GM19395 (cell line): ENCODE measurements around the gene TNFRSF19.
"Not testable (repeated sequence)": the region's sequence is repeated elsewhere in the genome, so short reads cannot be mapped to it uniquely, and the experiment has no call there.

ENCODE experiments used
- ATAC-seq: cut with Tn5 transposase; IDR thresholded peaks from one replicate; pipeline ENCODE4 v1.9.1; 2021; ENCODE audit warnings: mild to moderate bottlenecking, moderate library complexity; ENCODE audit not compliant: unreplicated experiment

The TNFRSF19 gene

DNA sequence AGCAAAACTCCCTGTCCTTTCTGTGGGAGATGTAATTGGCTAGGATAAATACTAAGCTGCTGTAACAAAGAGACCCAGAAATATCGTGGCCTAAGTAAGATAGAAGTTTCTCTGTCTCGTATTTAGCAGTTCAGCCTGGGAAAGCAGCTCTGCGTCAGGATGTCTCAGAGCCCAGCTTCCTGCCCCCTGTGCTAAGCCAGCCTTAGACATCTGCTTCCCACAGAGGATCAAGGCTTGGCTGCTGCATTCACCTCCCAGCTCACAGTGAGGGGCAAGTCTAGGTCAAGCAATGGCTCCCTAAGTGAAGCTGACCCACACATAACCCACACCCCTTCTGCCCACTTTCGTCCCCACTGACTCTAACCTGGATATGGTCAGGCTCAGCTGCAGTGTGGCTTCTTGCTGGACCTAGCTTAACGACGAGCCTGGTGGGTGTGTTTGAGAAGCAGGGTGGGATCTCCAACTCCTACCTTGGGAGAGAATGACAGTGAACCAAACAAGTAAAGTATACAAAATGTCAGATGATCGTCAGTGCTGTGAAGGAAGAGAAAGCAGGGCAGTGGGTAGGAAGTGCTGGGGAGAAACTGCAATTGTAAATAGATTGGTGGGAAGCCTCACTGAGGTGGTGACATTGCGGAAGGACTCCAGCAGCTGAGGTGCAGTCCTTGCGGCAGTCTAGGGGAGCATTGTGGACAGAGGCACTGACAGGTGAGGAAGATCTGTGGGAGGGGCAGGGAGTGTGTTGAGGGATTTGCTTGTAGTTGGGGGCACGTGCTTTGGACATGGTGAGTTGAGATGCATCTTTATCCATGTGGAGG is 82.9 kb downstream of the TNFRSF19 start:
- no peak for ATAC-seq

DNA sequence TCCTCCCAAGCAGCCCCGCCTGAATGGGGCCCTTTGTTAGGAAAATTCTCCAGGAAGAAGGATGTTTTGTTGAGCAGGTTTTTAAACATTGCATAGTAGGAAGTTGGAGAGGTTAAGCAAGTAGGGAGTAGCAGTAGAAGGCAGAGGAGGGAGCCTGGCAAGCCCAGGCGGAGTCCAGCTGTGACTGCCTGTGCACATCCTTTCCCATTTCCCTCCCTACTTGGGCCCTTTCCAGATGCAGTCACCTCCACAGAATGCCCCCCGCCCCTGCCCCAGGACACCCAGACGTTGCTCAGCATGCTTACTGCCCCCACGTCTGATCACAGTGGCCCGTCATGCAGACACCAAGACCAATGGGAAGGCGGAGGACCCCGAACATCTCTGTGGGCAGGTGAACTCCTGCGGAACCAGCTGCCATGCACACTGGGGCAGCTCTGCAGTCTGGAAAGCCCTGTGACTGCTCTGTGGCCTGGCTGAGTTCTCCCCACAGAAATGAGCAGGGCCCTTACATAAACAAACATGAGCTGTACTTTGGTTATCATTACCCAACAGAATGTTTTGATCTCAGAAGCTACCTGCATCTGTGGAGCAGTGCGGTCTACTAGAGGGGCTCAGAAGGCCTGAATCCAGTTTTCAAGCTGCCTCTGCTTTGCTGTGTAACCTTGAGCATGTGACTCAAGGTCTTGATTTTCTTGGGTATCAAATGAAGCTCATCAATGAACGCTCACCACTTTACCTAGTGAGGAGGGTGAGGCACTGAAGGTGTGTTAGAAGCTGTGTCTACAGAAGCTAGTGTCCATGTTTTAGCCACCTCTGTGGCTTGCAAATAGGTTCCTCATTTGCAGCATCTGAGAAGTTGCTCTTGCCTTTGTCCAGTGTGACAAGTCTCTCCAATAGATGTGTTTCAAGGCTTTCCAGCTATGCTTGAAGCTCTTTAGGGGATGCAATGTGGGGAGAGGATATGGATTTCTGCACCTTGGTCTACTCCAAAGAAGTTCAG is 84.2 kb downstream of the TNFRSF19 start:
- no peak for ATAC-seq

DNA sequence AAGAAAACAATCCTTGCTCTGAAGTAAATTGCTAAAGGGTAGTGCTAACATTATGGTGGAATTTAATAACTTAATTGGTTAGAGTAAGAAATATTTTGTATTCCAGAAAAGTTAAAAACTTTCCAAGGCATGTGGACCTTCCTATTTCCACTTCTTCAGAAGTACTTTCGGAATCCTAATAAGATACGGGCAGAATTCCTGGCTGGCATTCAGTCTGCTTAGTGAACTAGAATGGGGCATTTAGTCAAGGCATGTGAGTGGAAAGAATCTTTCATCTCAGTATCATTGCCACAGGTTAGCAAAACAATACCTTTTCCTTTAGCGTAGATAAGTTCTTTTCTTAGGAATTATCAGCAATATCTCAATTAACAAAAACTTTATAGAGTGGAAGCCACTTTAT is 85.1 kb downstream of the TNFRSF19 start:
- no peak for ATAC-seq

DNA sequence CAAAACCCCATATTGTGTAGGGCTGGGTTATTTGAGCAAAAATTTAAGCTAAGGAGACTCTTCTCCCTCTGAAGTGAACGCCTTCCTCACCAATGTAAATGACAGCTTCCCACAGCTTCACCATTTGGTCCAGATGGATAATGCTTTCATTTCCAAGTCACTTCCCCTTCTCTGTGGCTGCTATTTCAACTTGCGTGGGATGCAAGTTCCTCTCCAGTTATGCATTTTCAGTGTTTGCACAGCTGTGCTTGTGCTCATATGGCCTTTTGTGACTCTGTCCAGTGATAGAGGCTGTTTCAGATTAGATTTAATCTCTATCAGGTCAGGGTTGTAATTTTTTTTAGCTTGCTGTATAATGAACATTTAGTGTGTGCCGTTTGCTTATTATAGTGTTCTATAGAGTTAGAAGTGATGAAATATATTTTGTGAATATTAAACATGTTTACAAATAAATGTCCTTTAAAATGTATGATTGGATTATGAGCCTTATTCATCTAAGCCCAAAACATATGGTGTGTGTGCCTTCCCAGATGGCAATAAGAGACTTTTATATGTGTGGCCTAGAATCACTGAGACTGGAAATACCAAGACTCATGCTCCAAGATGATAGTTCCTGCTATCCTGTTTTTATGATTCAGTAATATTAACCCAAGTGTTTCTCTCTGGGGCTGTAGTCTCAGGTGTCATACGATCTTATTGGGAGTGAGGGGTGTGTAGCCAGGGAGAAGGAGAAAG is 86.6 kb downstream of the TNFRSF19 start:
- ATAC-seq: no peak

DNA sequence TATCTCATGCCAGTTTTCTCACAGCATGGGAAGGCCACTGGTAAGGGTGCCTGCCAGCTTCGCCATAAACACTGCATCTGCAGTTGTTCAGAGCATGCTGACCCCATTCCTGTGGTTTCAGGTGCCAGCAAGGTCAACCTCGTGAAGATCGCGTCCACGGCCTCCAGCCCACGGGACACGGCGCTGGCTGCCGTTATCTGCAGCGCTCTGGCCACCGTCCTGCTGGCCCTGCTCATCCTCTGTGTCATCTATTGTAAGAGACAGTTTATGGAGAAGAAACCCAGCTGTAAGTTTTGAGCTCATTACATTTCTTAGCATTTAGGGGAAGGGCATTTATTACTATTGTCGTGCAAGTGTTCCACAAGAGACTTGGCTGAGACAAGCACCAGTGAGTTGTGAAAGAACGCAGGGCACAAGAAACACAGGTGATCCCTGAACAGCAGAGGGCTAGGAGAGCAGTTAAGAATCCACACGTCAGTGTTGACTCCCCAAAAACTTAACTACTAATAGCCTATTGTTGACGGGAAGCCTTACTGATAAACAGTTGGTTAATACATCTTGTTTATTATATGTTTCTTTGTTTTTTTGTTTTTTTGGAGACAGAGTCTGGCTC is 88.8 kb downstream of the TNFRSF19 start:
- ATAC-seq: no peak

DNA sequence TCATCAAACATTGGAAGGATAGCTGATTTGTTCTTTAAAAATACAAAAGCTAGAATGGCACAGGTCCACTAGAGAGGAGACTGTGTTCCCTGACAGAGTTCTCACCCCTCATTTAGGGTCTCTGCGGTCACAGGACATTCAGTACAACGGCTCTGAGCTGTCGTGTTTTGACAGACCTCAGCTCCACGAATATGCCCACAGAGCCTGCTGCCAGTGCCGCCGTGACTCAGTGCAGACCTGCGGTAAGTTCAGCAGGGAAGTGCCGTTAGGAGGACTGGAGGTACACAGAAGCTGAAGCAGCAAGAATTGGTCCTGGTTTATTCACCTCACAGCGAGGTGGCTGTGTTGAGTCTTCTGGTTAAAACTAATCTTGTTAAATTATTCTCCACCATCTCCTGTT is 90.0 kb downstream of the TNFRSF19 start:
- ATAC-seq: no peak

DNA sequence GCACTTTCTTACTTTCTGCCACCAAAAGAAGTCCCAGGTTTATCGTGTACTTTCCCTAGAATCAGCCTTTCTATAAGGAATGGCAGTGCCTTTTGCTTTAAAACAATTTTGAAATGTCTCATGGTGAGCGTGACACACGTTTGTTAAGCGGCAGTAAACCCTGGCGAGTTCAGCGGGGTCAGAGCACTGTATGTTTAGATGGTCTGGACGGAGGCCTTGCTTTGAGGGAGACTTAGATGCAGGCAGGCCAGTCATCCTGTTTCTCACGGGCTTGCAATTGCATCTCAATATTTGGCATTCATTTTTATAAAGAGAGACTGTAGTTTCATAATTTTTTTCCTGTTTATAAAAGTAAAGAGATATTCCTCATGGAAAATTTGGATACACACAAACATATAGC is 96.4 kb downstream of the TNFRSF19 start:
- ATAC-seq: no peak

DNA sequence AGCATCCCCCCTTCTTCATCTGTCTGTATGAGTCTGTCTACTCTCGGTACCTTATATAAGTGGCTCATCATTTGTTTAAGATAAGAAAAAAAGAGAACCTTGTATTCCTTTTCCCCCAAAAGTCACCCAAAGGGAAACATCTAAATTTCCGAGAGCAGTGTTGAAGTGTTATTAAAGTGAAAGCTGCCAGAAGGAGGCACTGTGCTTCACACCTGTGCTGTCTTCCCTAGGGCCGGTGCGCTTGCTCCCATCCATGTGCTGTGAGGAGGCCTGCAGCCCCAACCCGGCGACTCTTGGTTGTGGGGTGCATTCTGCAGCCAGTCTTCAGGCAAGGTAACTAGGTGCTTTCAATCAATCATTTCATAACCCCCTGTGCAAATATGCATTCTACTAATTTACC is 97.5 kb downstream of the TNFRSF19 start:
- ATAC-seq: no peak

DNA sequence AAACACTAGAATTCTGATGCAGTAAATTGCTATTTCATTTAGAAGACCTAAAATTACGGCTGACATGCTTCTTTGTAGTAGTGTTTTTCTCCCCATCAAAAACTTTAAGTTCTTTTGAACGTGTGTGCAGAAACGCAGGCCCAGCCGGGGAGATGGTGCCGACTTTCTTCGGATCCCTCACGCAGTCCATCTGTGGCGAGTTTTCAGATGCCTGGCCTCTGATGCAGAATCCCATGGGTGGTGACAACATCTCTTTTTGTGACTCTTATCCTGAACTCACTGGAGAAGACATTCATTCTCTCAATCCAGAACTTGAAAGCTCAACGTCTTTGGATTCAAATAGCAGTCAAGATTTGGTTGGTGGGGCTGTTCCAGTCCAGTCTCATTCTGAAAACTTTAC is 98.3 kb downstream of the TNFRSF19 start:
- ATAC-seq: no peak

DNA sequence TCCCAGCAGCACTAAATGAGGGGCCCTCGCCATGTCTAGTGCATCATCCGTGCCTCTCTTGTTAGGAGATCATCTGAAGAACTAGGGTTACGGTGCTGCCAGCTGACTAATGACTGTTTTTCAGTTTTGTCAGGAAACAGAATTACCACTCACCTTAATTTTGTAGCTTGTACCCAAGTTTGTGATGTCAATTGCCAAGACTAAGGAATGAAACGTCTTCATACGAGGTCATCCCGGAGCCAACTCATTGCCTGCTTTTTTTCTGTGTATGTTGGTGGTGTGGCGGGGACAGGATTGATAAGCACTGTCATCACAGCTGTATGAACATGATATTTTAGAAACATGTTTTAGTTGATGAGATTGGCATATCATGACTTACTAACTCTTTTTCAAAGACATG is 100.6 kb downstream of the TNFRSF19 start:
- no peak for ATAC-seq

DNA sequence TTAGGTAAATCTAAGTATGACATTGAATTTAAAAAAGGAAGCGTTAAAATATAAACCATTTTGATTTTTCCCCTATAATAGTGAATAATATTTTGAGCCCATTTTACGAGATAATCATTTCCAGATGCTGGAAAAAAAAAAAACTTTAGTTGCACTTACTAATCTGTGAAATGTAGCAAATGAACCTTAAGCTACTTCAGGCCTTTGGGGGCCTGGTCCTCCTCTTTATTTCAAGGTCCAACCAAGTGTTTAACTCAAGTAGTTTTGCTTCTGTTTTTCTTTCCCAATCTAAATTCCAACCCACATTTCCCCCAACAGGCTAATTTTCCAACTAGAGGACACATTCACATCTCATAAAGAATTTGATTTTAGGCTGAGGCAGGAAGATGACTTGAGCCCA is 101.2 kb downstream of the TNFRSF19 start:
- no peak for ATAC-seq

DNA sequence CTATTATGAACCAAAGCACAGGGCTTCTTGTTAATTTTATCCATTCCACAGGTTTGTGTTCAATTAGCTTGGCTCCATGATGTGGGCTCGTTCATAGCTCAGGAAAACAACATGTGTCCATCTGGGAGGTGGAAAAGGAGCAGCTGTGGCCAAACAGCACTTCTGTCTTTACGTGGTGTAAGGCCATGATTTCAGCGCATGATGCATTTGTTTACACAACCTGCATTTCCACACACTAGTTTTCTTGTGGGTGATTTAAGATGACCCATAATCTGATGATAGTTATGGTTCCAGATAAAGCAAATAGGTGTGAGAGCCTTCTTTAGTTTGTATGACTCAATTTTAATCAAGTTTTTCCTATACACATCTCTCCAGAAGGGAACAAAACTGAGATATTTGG is 101.7 kb downstream of the TNFRSF19 start:
- no peak for ATAC-seq

DNA sequence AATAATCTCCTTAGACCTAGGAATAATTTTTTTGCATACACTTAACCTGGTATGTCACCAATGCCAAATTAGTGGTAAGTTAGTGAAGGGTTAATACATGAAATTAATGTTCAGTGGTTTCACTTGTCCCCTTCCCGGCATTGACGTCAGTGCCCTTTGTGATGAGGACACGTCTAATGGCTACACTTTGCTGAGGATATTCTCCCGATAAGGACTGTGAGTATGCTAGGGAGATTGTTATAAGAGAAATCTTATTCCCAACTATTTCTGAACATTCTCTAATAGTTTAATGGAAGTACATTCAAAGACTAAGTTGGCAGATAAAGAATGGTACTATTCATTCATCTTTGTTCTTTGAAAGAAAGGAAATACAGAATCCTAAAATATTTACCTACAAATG is 102.4 kb downstream of the TNFRSF19 start:
- ATAC-seq: no peak

DNA sequence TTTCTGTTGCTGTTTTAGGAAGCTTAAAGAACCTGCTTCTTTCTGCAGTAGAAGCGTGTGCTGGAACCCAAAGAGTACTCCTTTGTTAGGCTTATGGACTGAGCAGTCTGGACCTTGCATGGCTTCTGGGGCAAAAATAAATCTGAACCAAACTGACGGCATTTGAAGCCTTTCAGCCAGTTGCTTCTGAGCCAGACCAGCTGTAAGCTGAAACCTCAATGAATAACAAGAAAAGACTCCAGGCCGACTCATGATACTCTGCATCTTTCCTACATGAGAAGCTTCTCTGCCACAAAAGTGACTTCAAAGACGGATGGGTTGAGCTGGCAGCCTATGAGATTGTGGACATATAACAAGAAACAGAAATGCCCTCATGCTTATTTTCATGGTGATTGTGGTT is 103.1 kb downstream of the TNFRSF19 start:
- ATAC-seq: no peak

DNA sequence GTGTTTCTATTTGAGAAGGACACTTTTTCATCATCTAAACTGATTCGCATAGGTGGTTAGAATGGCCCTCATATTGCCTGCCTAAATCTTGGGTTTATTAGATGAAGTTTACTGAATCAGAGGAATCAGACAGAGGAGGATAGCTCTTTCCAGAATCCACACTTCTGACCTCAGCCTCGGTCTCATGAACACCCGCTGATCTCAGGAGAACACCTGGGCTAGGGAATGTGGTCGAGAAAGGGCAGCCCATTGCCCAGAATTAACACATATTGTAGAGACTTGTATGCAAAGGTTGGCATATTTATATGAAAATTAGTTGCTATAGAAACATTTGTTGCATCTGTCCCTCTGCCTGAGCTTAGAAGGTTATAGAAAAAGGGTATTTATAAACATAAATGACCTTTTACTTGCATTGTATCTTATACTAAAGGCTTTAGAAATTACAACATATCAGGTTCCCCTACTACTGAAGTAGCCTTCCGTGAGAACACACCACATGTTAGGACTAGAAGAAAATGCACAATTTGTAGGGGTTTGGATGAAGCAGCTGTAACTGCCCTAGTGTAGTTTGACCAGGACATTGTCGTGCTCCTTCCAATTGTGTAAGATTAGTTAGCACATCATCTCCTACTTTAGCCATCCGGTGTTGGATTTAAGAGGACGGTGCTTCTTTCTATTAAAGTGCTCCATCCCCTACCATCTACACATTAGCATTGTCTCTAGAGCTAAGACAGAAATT is 103.8 kb downstream of the TNFRSF19 start:
- no peak for ATAC-seq

DNA sequence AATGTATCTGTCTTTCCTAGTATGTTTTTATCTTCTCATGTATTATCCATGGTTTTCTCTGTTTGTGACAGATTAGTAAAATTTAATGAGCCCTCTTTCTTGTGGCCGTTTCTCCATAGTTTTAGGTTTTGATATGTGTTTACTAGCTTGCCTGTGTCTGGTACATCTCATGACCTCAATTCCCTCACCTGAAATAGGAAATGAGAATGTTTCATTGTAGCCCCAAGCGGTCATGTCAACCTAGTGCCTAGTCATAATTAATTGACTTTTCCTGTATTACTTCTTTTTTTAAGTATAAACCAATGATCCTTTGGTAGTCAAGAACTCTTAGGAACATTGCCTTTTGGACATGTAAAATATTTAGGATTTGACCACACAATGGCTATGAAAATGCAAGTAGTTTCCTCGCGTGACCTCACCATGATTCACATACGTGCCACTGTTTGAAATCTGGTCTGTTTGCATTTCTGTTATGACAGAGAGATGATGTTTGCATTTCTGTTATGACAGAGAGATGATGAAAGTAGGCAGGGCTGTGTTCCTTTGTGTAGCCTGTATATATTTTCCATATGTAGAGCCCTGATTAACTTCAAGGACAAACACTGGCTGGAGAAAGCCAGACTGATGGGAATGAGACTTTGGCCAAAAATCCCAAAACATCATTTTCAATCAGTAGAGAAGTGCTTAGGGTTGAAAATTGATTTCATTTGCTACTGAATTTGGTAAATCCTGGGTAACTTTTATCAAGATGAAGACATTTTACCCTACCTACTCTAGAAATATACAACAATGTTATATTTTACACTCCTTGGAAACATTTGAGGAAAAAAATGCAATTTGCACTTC is 104.8 kb downstream of the TNFRSF19 start:
- ATAC-seq: no peak

DNA sequence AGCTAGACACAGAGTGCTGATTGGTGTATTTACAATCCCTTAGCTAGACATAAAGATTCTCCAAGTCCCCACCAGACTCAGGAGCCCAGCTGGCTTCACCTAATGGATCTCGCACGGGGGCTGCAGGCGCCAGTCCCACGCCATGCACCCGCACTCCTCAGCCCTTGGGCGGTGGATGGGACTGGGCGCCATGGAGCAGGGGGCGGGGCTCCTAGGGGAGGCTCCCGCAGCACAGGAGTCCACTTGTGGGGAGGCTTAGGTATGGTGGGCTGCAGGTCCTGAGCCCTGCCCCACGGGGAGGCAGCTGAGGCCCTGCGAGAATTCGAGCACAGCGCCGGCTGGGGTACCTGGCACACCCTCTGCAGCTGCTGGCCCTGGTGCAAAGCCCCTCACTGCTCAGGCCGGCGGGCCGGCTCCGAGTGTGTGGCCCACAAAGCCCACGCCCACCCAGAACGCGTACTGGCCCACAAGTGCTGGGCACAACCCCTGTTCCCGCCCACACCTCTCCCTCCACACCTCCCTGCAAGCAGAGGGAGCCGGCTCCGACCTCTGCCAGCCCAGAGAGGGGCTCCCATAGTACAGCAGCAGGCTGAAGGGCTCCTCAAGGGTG is 107.6 kb downstream of the TNFRSF19 start:
- not testable (repeated sequence) for ATAC-seq

DNA sequence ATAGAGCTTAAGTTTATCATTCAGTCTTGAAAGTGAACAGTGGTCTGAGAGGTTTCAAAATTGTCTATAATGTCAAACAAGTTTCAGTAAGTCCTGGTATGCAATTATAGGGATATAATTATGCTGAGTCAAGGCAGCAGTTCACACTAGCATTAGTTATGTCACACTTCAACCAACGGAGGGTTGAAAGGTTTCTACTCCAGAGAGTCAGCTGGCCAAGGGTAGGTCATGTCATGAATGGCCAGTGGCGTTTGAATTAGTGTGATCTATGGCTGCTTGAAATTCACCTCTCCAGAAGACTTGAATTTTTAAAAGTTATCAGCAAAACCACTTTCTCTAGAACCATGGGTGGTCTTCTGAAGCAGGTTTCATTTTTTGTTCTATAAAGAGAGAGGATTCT is 108.6 kb downstream of the TNFRSF19 start:
- ATAC-seq: no peak

DNA sequence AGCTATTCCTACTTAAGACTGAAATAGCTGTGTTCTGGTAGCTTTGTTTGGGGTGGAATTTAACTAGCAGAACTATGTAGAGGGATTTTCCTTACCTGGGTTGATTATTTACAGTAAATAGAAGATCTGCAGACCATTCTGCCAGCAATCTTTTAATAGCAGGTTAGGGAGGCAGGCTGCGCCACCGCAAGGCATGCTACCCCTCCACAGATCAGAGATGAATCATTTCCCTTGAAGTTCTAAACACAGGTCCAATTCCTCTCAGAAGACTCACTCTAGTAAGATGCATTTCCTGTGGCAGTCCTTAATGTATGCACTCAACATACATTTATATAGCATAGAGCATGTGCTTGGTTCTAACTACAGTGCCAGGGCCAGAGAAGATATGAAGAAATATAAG is 109.0 kb downstream of the TNFRSF19 start:
- ATAC-seq: no peak
